Measurements from ENCODE around the gene ATP6V0E1.

Gene ATP6V0E1

GRCh38 chr5:172950176-172950965 lies 33.2 kb upstream of the ATP6V0E1 start:
- no peak overlapping the region for H3K27ac ChIP-seq
- TF ChIP-seq CTCF (conservative IDR thresholded peaks at IDR 0.05): no peak

- no peak for TF ChIP-seq CTCF (conservative IDR thresholded peaks at IDR 0.05)
- H3K27ac ChIP-seq: no peak overlapping the region
These were observed 32.1 kb upstream of the ATP6V0E1 start for GRCh38 chr5:172951371-172952033.

- no peak for TF ChIP-seq CTCF (conservative IDR thresholded peaks at IDR 0.05)
- H3K27ac ChIP-seq: no peak overlapping the region
These were observed 31.5 kb upstream of the ATP6V0E1 start for GRCh38 chr5:172952034-172952511.

GRCh38 chr5:172953776-172954675 lies 29.5 kb upstream of the ATP6V0E1 start:
- H3K27ac ChIP-seq: no peak overlapping the region
- TF ChIP-seq CTCF (conservative IDR thresholded peaks at IDR 0.05): no peak

GRCh38 chr5:172954751-172955159 lies 28.8 kb upstream of the ATP6V0E1 start:
- TF ChIP-seq CTCF (conservative IDR thresholded peaks at IDR 0.05): no peak
- no peak overlapping the region for H3K27ac ChIP-seq

GRCh38 chr5:172956228-172956627 lies 27.3 kb upstream of the ATP6V0E1 start:
- no peak overlapping the region for H3K27ac ChIP-seq
- TF ChIP-seq CTCF (conservative IDR thresholded peaks at IDR 0.05): no peak

GRCh38 chr5:172956936-172957335 lies 26.6 kb upstream of the ATP6V0E1 start:
- TF ChIP-seq CTCF (conservative IDR thresholded peaks at IDR 0.05): no peak
- no peak overlapping the region for H3K27ac ChIP-seq
